HG02938 (cell line): Measurements from ENCODE around the gene FAM83F.
"Not testable (repeated sequence)": the region's sequence is repeated elsewhere in the genome, so short reads cannot be mapped to it uniquely, and the experiment has no call there.

ENCODE experiments used
- ATAC-seq: cut with Tn5 transposase; IDR thresholded peaks from one replicate; pipeline ENCODE4 v1.9.1; 2021; ENCODE audit warnings: mild to moderate bottlenecking, moderate library complexity; ENCODE audit not compliant: unreplicated experiment

The FAM83F gene

DNA sequence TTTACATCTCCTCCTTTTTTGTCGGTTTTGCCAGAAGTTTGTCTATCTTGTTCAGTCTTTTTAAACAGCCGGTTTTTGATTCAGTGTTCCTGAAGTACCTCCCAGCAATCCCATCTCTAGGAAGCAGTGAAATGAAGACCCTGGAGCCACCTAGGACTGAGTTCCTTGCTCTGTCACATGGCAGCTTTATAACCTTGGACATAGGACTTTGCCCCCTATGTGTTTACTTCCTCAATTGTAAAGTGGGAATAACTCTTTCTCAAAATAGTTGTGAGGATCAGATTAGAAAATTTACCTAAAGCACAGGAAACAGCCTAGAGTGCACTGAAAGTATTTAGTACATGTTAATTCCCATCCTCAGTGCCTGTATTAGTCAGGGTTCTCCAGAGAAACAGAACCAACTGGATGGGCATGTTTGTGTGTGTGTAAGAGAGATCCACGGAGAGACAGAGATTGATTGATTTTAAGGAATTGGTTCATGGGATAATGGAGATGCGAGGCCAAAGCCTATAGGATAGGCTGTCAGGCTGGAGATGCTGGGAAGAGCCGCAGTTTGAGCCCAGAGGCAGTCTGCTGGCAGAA lies 20.0 kb downstream of the FAM83F start:
- no peak for ATAC-seq

DNA sequence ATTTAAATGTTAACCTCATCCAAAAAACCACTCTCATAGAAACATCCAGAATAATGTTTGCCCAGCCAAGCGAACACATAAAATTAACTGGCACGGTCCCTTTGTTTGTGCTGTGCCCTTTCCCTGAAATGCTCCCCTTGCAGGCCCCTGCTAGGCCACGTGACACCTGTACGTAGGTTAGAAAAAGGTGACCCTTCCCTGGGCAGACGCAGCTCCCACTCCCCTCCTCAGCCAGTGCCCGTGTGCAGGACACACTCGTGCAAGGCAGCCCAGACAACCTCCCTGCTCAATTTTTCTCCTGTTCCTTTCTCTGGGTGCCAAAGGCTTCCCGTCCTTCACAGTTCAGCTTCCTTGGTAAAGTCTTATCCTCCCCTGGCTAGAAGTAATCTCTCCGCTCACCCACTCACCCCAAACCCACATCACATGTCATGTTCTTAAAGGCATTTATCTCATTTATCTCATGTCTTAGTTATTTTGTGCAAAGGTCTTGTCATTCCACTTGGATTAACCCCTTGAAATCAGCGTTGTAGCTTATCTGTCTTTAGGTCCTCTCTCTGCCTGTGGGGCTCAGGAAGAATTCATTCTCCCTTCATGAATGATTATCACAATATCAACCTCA lies 20.7 kb downstream of the FAM83F start:
- ATAC-seq = no peak

DNA sequence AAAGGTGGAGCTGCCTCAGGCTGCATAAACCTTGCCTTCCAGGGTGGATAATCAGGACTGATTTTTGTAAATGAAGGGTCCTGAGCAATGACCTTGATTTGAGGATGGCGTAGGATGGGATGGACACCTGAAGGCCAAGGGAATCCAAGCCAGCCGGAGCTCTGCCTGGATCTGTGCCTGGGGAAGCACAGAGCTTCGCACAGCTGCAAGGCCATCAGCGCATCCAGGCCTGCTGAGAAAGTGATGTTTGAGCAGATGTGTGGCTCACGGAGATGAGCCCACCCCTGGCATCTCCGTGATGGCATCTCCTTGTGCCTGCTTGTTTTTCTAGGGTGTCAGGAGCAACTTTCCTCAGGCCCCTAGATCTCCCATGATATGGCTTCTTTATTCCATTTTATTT lies 23.3 kb downstream of the FAM83F start:
- no peak for ATAC-seq

DNA sequence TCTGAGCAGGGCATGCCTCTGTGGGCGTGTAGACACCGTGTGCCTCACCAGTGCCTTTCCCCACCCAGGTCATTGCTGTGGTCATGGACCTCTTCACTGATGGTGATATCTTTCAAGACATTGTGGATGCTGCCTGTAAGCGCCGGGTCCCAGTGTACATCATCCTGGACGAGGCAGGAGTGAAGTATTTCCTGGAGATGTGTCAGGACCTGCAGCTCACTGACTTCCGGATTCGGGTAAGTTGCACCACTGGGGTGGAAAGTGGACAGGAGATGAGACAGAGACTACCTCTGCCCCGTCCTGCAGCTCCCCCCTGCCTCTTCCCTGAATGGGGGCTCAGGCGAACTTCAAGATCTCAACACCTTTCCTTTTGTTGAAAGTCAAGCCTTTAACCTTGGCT lies 24.3 kb downstream of the FAM83F start:
- no peak for ATAC-seq

DNA sequence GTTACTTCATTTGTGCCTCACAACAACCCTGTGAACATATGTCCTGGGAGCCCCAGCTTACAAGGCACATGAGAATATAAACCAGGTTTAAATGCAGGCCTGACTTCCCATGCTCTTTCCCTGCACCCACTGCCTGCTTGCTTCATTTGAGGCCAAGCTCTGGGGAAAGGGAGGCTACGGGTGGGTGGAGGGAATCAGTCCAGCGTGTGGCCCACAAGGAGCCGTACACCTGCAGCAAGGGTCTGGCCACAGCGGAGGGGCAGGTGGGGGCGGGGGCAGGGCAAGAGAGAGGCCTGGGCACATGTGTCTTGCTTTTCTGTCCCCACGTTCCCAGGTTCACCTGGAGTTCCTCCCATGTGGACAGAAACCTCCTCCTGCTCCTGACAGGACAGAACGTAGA lies 26.2 kb downstream of the FAM83F start:
- ATAC-seq = no peak

DNA sequence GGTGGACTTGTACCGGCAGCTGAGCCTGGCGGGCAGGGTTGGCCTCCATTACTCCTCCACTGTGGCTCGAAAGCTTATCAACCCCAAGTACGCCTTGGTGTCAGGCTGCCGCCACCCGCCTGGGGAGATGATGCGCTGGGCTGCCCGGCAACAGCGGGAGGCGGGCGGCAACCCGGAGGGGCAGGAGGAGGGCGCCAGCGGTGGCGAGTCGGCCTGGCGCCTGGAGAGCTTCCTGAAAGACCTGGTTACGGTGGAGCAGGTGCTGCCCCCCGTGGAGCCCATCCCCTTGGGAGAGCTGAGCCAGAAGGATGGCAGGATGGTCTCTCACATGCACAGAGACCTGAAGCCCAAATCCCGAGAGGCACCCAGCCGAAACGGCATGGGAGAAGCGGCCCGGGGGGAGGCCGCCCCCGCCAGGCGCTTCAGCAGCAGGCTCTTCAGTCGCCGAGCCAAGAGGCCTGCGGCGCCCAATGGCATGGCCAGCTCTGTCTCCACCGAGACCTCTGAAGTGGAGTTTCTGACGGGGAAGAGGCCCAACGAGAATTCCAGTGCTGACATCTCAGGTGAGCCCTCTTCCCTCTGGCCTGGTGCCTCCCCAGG lies 26.7 kb downstream of the FAM83F start:
- no peak for ATAC-seq

DNA sequence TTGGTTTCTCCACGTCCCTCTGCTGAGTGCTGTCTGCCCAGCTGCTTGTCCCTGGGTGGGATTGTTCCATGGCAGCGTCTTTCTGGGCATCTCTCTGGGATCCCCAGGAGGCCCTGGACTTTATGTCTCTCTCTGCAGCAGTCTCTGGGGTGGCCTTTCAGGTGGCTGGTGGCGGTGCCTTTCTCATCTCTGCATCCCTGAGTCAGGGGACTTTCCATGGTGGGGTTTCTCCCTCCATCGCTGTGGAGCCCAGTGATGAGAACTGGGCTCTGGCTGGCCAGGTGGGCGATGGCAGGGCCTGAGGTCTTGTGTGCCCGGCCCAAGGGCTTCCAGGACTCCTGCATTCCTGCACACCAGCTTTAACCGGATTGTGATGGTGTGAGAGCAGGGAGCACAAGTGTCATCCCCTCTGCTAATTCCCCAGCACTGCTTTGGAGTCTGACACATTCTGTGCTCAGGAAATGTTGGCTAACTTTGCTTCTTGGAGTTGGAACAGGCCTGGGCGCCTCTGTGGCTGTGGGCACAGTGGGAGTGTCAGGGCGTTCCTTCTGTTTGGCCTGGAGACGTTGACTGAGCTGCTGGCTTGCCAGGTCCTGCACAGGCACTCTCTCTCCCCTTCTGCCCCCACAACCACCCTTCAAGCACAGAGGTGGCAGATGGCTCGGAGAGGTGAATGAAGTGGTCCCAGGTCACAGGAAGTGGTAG lies 27.9 kb downstream of the FAM83F start:
- ATAC-seq = no peak

DNA sequence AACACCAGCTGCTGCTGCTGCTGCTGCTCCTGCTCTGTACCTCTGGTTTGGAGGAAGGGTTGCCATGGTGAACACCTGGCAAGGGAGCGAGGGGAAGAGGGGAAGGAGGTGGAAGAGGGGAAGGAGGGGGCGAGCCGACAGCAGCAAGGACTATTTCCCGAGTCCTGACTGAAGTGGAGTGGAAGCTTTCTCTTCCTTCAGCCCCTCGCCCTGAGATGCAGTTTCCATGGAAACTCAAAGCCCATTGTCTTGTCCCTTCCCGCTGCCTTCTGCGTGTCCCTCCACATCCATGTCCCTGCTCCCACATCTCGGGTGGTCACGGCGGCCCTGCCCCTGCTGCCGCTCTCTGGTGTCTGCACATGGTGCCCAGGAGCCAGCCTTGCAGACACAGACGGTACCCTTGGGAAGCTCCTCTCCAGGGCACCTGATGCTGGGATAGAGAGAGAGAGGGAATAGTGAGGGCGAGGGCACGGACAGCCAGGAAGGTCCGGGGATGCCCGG lies 28.6 kb downstream of the FAM83F start:
- ATAC-seq = no peak

DNA sequence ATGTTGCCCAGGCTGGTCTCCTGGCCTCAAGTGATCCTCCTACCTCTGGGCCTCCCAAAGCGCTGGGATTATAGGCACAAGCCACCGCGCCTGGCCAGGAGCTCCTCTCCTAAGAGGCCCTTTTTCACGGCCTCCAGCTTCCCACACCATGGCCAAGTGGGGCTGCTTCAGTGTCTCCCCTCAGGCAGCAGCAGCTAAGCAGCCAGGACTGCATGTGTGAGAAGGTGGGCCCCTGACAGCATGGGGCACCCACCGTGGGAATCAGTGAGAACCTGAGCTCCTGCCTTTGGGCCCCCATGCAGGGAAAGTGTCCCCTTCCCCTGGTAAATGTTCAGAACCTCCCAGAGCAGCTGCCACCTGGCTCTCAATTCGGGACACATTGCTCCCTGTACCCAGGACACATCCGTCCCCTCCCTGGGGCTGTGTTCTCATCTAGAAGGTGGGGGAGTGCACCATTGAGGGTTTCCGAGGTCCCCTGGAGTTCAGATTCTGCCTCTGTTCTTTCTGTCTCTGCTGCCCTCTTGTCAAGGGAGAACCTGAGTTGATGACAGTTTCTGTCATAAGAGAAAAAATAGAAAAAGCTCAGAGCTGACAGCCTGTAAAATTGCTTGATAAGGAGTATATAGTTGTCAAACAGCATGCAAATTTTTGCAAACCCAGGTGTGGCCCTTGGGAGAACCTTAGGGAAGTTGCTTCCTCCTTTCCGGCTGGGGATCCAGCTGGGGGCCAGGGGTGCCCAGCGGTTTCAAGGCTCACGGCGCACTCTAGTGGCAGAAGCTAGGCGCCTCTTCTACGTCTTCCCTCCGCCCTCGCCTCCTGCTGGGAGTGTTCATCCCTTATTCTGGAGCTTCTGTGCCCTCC lies 29.7 kb downstream of the FAM83F start:
- ATAC-seq = no peak

DNA sequence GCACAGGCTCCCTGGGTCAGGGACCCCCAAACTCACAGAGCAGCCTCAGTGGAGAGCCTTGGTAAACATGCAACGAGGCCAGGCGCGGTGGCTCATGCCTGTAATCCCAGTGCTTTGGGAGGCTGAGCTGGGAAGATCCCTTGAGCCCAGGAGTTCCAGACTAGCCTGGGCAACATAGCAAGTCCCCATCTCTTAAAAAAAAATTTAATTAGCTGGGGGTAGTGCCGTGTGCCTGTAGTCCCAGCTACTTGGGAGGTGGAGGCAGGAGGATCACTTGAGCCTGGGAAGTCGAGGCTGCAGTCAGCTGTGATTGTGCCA lies 30.3 kb downstream of the FAM83F start:
- ATAC-seq = not testable (repeated sequence)

DNA sequence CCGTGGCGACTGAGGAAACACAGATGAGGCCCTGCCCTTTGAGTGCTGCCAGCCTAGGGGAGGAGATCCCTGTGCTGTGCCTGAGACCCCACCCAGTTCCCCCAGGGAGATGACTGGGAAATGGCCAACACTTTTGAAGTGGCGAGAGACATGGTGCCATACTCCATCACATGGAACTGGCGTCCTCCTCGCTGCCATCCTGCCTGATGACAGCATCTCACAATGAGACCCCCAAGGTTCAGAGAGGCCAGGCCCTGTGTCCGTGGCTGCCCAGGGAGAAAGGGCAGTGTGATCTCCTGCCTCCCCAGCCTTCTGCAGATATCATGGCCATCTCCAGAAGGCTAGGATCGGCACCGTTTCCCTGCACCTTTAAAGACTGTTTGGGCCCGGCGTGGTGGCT lies 31.1 kb downstream of the FAM83F start:
- no peak for ATAC-seq

DNA sequence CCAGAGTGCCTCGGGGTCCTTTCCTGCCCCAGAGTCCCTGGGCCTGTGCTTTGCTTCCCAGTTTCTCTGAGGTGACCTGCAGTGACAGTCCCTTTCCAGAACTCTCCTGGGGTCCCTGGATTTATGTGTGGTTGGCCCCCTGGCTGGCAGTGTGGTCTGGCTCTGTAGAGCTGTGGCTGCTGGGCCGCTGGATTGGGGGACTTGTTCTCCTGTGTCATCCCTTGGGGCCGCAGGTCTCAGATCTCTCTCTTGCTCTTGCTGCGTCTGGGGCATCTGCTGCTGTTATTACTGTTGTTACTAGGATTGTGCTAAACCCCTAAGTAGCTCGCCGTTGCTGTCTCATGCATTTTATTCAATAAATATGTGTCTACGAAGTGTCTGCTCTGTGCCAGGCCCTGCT lies 31.9 kb downstream of the FAM83F start:
- ATAC-seq = no peak

DNA sequence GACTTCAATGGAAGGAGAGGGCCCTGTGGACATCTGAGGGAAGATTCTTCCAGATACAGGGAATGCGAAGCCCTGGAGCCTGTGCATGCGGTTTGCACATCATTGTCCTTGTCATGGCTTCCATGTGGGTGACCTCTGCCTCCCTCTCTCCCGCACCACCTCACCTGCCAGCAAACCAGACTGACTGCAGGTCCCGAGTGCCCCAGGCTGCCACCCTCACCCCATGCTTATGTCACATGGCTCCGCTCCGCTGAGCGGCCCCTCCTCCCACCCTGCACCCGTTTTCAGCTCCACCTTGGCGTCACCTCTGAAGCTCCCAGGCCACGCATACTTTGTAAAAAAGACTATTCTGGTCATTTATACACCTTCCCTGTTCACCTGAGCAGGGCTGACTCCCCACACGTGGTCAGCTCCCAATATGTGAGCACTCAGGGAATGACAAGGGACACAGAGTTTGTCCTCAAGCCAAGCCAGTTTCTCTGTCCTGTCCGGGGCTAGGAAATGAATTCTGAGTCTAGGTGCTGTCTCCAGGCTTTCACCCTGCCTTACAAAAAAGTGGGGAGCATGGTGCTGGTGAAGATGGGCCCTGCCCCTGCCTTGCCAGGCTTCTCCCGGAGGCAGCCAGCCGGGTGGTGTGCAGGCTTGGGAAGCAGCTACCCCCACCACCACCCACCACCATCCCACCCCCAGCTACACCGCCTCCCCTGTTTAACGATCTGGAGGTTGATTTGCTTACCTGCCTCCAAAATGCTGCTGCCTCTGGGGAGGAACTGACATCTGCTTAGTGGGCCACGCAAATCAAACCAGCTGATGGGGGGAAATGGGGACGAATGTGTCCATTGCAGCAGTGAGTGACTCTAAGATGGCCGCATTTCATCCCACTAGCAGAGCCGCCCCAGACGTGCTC lies 32.7 kb downstream of the FAM83F start:
- ATAC-seq = no peak

DNA sequence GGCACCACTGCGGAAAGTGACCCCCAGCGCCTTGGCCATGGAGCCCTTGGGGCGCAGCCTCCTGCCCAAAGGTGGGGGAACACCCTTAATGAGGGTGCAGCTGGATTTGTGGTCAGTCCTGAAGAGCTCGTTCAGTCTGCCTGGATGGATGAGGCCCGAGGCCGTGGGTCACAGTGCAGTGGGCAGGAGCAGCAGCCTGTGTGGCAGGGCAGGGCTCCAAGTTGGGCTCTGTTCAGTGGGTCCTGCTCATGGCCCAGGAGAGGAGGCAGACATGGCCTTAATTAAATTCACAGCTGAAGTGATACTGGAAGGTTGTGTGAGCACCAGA lies 33.3 kb downstream of the FAM83F start:
- ATAC-seq = no peak

DNA sequence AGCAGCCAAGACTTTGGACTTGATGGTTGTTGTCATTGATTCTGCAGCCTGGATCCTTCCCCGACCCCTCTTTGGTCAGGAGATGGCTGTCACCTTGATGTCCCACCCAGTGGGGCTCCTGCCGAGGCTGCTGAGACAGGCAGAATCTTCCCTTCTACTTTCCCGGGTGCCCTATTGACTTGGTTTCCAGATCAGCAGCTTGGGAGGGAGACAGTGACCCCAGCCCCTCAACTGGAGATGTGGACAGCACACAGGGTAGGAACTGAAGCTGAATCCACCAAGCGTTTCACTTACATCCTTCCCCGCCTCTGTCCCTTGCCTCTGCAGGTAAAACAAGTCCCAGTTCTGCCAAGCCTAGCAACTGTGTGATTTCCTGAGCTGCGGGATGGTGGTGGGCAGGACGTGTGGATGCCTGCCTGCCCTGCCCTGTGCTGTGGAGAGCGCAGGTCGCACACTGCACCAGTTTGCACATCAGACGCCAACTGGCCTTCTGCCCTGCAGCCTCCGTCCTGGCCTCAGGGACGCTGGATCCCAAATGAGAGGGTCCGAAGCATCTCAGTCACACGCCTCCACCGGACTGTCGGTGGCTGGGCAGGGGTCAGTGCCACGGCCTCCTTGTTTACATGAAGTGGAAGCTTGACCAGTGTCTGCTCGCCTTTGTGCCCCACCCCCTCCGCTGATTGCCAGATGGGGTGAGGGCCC lies 34.6 kb downstream of the FAM83F start:
- no peak for ATAC-seq

DNA sequence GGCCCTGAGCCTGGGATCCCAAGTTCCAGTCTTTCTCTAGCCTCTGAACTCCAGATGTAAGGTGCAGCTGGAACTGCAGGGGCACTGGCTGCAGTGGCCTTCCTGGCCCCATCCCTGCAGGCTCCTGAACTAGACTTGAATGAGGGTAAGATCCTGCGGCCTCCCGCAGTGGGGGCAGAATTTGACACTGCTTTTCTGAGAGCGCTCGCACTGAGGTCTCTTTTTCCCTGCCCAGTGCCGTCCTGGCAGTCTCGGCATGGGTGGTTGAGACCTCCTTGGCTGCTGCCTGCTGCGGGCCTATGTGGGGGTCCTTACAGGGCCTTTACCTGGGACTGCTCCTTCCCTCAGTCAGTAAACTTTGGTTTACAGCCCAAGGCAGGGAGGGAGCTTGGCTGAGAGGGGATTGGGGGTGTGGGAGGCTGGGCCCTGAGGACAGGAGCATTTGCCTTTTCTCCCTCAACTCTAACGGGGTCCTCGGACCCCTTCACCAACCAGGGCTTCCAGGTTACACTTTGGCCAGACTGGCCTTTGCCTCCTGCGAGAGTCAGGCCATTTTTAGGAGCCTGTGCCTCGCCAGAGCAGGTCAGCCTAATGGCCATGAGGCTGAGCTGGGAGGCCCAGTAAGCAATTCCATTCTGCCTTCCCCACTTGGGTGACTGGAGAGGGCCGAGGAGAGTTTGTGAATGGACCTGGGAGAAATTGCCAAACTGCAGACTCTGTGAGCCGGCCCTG lies 35.4 kb downstream of the FAM83F start:
- no peak for ATAC-seq

DNA sequence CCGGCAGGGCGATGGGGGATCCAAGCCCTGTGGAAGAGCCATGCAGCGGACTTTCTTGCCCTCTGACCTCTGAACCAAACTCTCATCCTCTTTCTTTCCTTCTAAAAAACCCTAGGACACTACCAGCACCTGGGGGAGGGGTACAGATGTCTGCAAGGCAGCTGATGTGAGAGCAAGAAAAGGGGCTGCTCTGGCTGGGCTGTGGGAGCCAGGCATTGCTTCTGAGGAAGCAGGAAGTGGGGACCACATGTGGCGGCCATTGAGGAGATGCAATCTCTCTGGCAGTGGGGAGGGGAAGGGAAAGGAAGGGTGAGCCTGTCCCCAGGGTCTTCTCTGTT lies 36.0 kb downstream of the FAM83F start:
- no peak for ATAC-seq

DNA sequence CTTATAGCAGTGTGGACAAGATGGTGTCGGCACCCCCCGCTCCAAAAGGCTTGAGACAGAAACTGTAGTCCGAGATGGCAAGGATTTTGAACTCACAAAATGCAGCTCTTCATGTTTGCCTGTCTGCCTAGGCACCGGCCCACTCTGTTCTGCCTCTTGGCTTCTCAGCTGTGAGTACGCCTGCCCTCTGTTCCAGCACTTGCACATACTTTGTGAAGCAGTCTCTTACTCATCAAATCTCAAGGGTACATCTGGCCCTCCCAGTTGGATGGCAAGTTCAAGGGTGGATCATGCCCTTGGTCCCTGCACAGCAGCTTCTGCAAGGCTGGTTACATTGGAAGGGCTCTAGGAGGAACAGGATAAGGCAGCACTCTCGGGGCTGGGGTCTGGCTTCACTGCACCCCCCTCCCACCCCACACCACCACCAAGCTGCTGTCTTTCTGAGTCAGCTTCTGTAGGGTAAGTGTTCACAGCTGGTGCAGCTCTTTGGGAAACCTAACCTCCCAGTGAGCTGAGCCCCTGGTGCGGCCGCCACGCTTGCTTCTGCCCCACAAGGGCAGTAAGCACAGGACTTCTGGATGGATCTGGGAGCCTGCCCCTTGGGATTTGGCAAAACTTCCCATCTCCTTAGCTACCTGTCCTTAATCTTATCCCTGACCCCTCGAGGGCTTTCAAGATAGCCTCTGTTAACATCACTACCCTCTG lies 37.2 kb downstream of the FAM83F start:
- no peak for ATAC-seq
